GM19438 (cell line): ENCODE results near the gene MRPL40.

Experiments
- ATAC-seq: cut with Tn5 transposase; IDR thresholded peaks from one replicate; pipeline ENCODE4 v1.9.1; 2021; ENCODE audit warnings: low read depth; ENCODE audit not compliant: unreplicated experiment

Gene MRPL40

DNA sequence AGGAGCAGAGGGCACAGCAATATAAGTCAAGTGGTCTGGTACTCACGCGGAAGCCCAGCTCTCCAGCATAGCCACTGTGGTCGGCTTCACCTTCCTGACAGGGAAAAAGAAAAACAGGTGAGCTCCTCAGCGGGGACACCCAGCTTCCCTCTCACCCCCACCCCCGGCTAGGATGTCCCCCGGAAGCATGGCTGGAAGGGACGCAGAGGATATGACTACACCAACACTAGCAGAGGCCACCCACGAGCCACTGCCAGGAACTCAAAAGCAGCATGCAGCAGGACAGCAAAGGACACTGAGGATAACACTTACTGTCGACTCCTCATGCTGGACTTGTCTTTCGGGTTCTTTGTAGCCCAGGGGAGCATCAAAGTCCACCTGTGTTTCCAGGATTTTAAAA, 24.2 kb downstream of the MRPL40 start:
- no peak for ATAC-seq

DNA sequence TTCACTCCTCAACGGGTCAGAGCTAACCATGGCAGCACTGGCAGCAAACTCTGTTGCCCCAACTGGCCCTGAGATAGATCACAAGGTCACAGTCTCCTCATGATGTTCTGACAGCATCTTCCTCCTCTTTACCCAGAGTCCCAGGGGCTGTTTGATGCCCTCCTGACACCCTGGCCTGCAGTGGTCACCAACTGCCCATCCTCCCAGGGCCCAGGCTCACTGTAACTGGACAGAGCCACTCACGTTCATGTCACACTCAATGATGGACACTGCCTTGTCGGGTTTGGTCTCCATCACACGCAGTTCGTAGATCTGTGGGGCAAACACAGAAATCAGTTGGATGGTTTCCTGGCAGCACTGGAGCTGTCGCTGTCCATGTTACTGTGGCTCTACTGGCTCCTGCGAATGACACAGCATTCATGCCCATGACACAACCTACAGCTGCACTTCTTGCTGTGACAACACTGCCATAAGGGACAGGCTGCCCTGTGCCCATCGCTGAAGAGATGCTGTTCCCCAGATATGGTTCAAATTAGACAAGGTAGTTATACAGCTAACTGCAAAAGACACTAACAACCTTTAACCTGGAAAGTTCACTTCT, 25.6 kb downstream of the MRPL40 start:
- ATAC-seq = no peak

DNA sequence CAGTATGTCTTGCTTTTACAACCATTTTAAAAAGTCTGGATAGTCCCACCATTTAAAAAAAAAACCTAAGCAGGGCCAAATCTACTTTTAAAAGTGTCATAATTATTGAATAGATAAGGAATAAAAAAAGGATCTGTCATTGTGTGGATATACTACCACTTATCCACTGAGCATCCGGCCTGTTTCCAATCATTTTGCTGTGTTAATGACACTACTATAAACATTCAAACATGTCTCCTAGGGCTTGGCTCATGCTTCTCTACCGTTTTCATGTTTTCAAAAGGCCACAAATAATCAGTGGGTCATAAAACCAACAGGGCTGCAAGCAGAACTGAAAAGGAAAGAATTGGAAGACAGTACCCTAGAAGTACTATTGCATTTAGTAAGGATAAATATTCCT, 27.7 kb downstream of the MRPL40 start:
- no peak for ATAC-seq

GRCh38 chr22:19461506-19461905, 29.2 kb downstream of the MRPL40 start:
- ATAC-seq = no peak

GRCh38 chr22:19463008-19463407, 30.7 kb downstream of the MRPL40 start:
- no peak for ATAC-seq

- no peak for ATAC-seq
Measured at GRCh38 chr22:19463491-19464469, 31.4 kb downstream of the MRPL40 start.

DNA sequence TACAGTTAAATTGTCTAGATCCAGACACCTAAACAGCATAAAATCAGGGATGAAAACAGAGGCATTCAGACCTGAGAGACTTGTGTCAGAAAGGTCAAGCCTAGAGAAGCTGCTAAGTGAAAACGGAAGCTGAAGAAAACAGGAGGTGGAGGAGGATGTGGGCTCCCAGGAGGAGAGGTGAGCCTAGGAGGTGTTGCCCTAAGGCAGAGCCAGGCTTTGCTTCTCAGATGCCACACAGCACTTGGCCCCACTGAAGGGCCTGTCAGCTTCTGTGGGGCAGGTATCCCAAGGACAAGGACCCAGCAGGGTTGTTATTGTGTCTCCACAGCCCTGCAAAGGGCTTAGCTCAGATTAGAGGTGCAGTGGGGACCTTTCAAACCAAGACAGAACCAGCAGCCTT, 32.2 kb downstream of the MRPL40 start:
- no peak for ATAC-seq

GRCh38 chr22:19464975-19465374, 32.6 kb downstream of the MRPL40 start:
- no peak for ATAC-seq

- no peak for ATAC-seq
Measured at GRCh38 chr22:19466126-19466716, 33.9 kb downstream of the MRPL40 start.

DNA sequence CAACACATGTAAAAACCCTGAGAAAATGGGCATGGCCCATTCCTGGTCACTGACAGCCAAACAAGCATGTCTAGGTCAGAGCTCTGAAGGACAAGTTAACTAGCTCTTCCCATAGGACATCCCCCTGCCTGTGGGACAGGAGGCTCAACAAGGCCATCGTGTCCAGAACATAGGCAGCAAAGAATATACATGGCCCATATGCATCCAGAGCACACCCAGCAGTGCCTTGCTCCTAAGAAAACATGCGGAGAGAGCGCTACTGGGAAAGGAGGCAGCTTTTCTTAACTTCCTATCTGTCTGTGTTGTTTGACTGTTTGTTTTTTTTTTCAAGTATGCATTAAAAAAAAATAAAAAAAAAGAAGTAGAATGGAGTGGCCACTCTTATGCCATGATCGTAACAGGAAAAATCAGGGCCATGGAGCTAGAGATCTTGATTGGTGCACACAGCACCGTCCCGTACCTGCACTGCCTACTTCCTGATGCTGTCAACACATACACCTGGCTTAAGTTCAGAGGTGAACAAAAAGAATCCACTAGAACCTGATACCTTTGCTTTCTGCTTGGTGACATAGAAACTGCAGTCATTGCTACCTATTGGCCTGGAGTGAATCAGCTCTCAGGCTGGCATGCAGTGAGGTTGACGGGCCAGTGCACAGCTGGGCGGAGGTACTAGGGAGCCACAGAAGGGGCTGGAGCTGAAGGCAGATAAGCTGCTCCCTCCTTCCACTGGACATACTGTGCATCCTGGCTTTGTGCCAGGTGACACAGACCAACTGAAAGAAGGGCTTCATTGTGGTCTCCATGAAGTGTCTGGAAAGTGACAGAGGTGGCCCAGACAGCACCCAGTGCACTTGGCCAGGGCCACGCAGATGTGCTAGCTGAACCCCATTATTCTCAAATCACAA, 34.8 kb downstream of the MRPL40 start:
- no peak for ATAC-seq

- no peak for ATAC-seq
Measured at GRCh38 chr22:19467912-19468311, 35.6 kb downstream of the MRPL40 start.

- no peak for ATAC-seq
Measured at GRCh38 chr22:19469421-19469820, 37.1 kb downstream of the MRPL40 start.

DNA sequence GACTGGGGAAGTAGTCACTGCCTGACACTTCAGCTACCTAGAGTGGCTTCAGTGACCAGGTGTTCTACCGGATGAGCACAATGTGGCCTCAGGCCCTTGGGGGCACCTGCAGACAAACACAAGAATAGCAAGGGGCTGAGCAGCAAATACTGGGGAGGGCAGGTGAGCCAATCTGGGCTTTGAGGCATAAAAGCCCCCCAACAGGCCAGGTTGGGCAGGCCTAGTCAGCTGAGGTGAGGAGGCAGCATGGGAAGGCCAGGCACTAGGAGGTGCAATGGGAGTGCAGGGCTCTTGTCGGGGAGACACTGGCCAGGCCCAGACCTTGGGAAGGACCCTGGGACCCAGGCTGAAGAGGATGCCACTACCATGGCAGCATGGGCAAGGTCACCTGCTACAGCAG, 37.7 kb downstream of the MRPL40 start:
- ATAC-seq = no peak

DNA sequence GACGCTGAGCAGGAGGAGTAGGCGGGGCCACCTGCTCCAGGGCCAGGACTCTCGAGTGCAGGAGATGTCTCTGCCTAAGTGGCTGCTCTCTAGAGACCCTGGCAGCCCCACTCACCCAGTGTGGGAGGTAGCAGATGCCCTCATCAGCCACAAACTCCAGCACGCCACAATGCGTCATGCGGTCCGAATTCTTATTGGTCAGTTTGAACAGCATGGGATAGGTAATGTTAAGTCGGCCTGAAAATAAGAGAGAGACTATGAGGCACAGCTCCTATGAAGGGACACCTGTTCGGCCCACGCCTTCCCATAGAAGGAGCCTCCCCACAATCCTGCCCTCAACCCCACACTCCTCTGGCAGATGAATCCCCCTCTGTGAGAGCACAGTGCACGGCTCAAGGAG, 39.2 kb downstream of the MRPL40 start:
- no peak for ATAC-seq

GRCh38 chr22:19472233-19472632, 39.9 kb downstream of the MRPL40 start:
- ATAC-seq = no peak

DNA sequence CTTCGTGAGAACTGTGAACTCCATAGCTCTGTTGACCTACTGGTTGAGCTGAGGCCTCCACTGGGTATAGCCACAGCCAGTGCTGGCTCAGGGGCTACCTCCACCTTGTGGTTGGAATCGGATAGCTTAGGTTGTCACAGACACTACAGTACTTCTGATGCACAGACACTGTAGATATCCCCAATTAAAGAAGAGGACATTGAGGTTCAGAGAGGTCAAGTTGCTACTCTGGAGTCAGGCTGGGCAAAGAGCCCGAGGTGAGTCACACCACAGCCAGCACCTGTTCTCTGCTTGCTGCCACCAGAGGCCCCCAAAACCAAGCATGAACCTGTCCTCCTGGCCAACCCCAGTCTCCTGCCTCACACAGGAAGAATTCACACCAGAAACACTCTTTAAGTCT, 41.2 kb downstream of the MRPL40 start:
- ATAC-seq = no peak

GRCh38 chr22:19476023-19476422, 43.7 kb downstream of the MRPL40 start:
- ATAC-seq = no peak

DNA sequence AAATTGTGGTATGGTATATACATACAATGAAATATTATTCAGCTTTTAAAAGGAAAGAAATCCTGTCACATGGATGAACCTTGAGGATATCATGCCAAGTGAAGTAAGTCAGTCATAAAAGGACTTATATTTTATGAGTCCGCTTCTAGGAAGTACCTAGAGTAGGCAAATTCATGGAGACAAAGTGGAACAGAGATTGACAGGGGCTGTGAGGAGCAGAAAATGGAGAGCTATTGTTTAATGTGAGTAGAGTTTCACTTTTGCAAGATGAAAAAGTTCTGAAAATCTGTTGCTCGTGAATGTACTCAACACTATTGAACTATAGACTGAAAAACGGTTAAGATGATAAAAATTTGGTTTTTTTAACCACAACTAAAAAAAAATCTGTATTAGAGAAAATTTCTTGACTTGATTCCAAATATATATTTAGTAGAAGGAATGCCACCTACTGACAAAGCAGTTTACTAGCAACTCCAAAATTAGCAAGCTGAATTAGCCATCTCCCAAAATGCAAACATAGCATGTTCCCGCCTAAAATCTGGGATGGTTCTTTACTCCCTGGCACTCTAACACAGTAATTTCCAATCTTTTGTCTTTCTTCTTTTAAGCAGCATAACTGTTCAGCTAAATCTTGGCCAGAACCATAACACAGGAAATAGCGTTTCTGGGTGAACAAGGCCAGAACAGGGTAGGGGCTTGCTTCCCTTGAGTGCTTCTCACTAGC, 45.1 kb downstream of the MRPL40 start:
- ATAC-seq = no peak

GRCh38 chr22:19478045-19478900, 45.9 kb downstream of the MRPL40 start:
- ATAC-seq = no peak
